Tibial nerve (tissue), 4 donors: Measurements from ENCODE around the gene TEX44.

Experiments
- CTCF ChIP-seq, 5 experiments: fragments of 200-600 bp in 3 of 5; fragments of 450-650 bp in 2 of 5; sonication (generic) in 3 of 5; IDR thresholded peaks; one replicate each; pipeline ENCODE4 v1.5.1; 2016 to 2019; ENCODE audit warnings: antibody characterized with exemption in 5 of 5, mild to moderate bottlenecking in 3 of 5, moderate library complexity in 2 of 5
- EP300 ChIP-seq, 2 donors: sonication (generic); formaldehyde crosslinking; IDR thresholded peaks; one replicate each; pipeline ENCODE4 v1.6.1; 2017; ENCODE audit warnings: antibody characterized with exemption in 2 of 2, mild to moderate bottlenecking in 1 of 2
- POLR2A ChIP-seq, 2 donors: fragments of 450-650 bp; IDR thresholded peaks; one replicate each; pipeline ENCODE4 v1.6.1; 2017; ENCODE audit warnings: antibody characterized with exemption in 2 of 2, mild to moderate bottlenecking in 2 of 2, moderate library complexity in 2 of 2

GRCh38 chr2:231606941-231607340 is 14.3 kb downstream of the TEX44 start:
- TF ChIP-seq CTCF (IDR thresholded peaks at IDR 0.05) = no peak
- TF ChIP-seq EP300 (IDR thresholded peaks at IDR 0.05) = no peak
- TF ChIP-seq POLR2A (IDR thresholded peaks at IDR 0.05) = no peak
